HepG2 (cell line): ENCODE results near the gene LCAT. TPM values are rescaled to one million over a fixed set of nuclear protein-coding genes. Genes with fewer than 3 reads are reported as not detected.

Source experiments
- AGO1 ChIP-seq: fragments of 200-400 bp; formaldehyde crosslinking; IDR thresholded peaks from 2 replicates; pipeline ENCODE4 v1.6.1; 2017; ENCODE audit warnings: mild to moderate bottlenecking, low read depth, low read length, moderate library complexity; ENCODE audit not compliant: poor library complexity, severe bottlenecking
- CHCHD3 ChIP-seq: sonication (generic); formaldehyde crosslinking; IDR thresholded peaks from 2 replicates; pipeline ENCODE4 v1.8.0; 2022; ENCODE audit warnings: mild to moderate bottlenecking, missing genetic modification reagents, moderate library complexity
- FLYWCH1 ChIP-seq: sonication (generic); formaldehyde crosslinking; IDR thresholded peaks from 2 replicates; pipeline ENCODE4 v1.8.1; 2023; ENCODE audit warnings: mild to moderate bottlenecking, missing genetic modification reagents
- FOXP1 ChIP-seq, 2 experiments: fragments of 450-650 bp in 1 of 2; IDR thresholded peaks; 2 replicates each; pipeline ENCODE4 v1.6.1; 2017 to 2018; ENCODE audit warnings: antibody characterized with exemption in 1 of 2
- HES4 ChIP-seq: sonication (generic); formaldehyde crosslinking; IDR thresholded peaks from 2 replicates; pipeline ENCODE4 v1.9.0; 2021; ENCODE audit warnings: mild to moderate bottlenecking, missing genetic modification reagents, borderline replicate concordance
- ISX ChIP-seq: sonication (generic); formaldehyde crosslinking; conservative IDR thresholded peaks from 2 replicates; pipeline ENCODE4 v1.5.0; 2020; ENCODE audit warnings: missing genetic modification reagents
- JDP2 ChIP-seq: sonication (generic); formaldehyde crosslinking; IDR thresholded peaks from 2 replicates; pipeline ENCODE4 v1.8.1; 2022; ENCODE audit warnings: missing genetic modification reagents, borderline replicate concordance
- KDM2A ChIP-seq: sonication (generic); formaldehyde crosslinking; IDR thresholded peaks from 2 replicates; pipeline ENCODE4 v1.4.0; 2020; ENCODE audit warnings: low read depth, missing genetic modification reagents, borderline replicate concordance
- SMAD3 ChIP-seq: sonication (generic); formaldehyde crosslinking; IDR thresholded peaks from 2 replicates; pipeline ENCODE4 v1.4.0; 2020; ENCODE audit warnings: missing genetic modification reagents
- TP53 ChIP-seq: sonication (generic); formaldehyde crosslinking; conservative IDR thresholded peaks from 2 replicates; pipeline ENCODE4 v1.4.0; 2020; ENCODE audit warnings: missing genetic modification reagents
- WIZ ChIP-seq: sonication (generic); formaldehyde crosslinking; IDR thresholded peaks from 2 replicates; pipeline ENCODE4 v1.5.1; 2020; ENCODE audit warnings: mild to moderate bottlenecking, missing genetic modification reagents
- ZFP37 ChIP-seq: sonication (generic); formaldehyde crosslinking; IDR thresholded peaks from 2 replicates; pipeline ENCODE4 v1.4.0; 2020; ENCODE audit warnings: missing genetic modification reagents, borderline replicate concordance
- ZNF678 ChIP-seq: sonication (generic); formaldehyde crosslinking; IDR thresholded peaks from 2 replicates; pipeline ENCODE4 v1.4.0; 2020; ENCODE audit warnings: mild to moderate bottlenecking, missing genetic modification reagents
- ZNF781 ChIP-seq: sonication (generic); formaldehyde crosslinking; IDR thresholded peaks from 2 replicates; pipeline ENCODE4 v1.5.1; 2020; ENCODE audit warnings: borderline replicate concordance, mild to moderate bottlenecking, missing genetic modification reagents; ENCODE audit errors: not compliant biosample characterization
- ZSCAN20 ChIP-seq: sonication (generic); formaldehyde crosslinking; IDR thresholded peaks from 2 replicates; pipeline ENCODE4 v1.4.0; 2020; ENCODE audit warnings: missing genetic modification reagents, mild to moderate bottlenecking, borderline replicate concordance
- polyA plus RNA-seq, 8 experiments: library from polyadenylated mRNA; depleted of rRNA in 3 of 8; stranded (reverse) in 7 of 8; unstranded in 1 of 8; fragments of >200 nt; fragmentation: Illumina TruSeq in 4 of 8; extraction: Trizol in 4 of 8; gene quantifications; 2 replicates each; pipeline versions ENCODE4 v1.2.1 to v1.2.3, GENCODE V29; 2011 to 2016; ENCODE audit warnings: low read depth in 4 of 8, missing spikeins in 1 of 8, mixed read lengths in 1 of 8; ENCODE audit not compliant: insufficient read depth in 1 of 8
- total RNA-seq, 5 experiments: library from RNA; depleted of rRNA; stranded (reverse); fragments of >200 nt; fragmentation: Illumina TruSeq; extraction: Trizol; gene quantifications; 2 replicates each; pipeline ENCODE4 v1.2.3, GENCODE V29; 2016; ENCODE audit warnings: low read depth in 1 of 5
- TF ChIP-seq, protein P1 (sequence below): sonication (generic); formaldehyde crosslinking; IDR thresholded peaks from 2 replicates; pipeline ENCODE4 v1.5.0; 2020; ENCODE audit warnings: missing genetic modification reagents
- TF ChIP-seq, protein P2 (sequence below): sonication (generic); formaldehyde crosslinking; IDR thresholded peaks from 2 replicates; pipeline ENCODE4 v1.4.0; 2020; ENCODE audit warnings: missing genetic modification reagents
- TF ChIP-seq, protein P3 (sequence below): sonication (generic); formaldehyde crosslinking; IDR thresholded peaks from 2 replicates; pipeline ENCODE4 v1.5.0; 2020; ENCODE audit warnings: mild to moderate bottlenecking, missing genetic modification reagents
- TF ChIP-seq, protein P4 (sequence below): IDR thresholded peaks from 2 replicates; pipeline ENCODE4 v1.6.1; 2016

Gene LCAT
- total and polyA plus RNA-seq, 2 of the 13 experiments (the other 11 are each of a cell fraction or from before 2014, with no cell fraction given) = 36.1 to 38.9 TPM

DNA sequence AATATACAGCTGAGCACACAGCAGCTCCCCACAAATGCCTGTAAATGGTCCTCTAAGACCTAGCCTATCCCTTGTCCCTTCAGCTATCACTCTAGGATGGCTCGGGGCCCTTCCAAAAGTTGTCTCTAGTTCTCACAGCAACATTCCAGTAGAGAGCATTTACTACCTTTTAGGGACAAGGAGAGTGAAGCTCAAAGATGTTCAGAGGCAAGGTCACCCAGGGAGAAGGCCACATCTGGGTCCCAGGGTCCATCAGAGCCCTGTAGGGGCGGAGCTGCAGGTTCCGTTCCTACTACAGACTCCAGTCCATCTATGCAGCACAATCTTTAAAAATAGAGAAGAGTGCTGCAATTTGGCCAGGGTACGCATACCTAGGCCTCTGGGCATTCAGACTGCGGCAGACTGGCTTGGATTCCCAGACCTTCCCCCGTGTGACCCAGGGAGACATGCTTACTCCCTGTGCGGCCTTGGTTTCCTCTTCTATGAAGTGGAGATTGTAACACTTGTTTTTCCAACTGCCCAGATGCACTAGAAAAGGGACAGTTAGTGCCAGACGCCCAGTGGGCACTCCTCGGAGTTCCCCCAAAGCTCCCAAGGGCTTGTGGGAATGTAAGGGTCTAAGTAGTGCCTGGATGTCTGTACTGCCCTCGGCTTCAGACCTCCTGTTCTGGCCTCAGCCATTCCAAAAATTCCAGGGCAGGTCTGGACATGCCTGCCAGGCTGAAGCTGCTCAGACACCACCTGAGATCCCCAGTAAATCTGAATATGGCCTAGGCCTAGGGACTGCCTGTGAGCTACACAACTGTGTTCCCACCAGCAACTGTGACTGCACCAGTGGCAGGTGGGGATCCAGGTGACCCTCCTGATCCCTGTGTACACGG, 22.0 kb upstream of the LCAT start (continued):
- TF ChIP-seq, protein P1, sequence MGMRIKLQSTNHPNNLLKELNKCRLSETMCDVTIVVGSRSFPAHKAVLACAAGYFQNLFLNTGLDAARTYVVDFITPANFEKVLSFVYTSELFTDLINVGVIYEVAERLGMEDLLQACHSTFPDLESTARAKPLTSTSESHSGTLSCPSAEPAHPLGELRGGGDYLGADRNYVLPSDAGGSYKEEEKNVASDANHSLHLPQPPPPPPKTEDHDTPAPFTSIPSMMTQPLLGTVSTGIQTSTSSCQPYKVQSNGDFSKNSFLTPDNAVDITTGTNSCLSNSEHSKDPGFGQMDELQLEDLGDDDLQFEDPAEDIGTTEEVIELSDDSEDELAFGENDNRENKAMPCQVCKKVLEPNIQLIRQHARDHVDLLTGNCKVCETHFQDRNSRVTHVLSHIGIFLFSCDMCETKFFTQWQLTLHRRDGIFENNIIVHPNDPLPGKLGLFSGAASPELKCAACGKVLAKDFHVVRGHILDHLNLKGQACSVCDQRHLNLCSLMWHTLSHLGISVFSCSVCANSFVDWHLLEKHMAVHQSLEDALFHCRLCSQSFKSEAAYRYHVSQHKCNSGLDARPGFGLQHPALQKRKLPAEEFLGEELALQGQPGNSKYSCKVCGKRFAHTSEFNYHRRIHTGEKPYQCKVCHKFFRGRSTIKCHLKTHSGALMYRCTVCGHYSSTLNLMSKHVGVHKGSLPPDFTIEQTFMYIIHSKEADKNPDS (CRISPR knock-in tag) = peak; percentile 82; the same call in 1 of the 2 replicates
- peak; percentile 85; the same call in 1 of the 2 replicates for TF ChIP-seq CHCHD3
- TF ChIP-seq ZNF678 (CRISPR knock-in tag) = no peak
- no peak for TF ChIP-seq FLYWCH1 (CRISPR knock-in tag)
- no peak for TF ChIP-seq KDM2A
- no peak for TF ChIP-seq JDP2 (CRISPR knock-in tag)
- TF ChIP-seq SMAD3 (CRISPR knock-in tag) = no peak; the same call in 1 of the 2 replicates
- TF ChIP-seq FOXP1 (IDR thresholded peaks at IDR 0.05) = no peak
- no peak for TF ChIP-seq FOXP1 (CRISPR knock-in tag; IDR thresholded peaks at IDR 0.05)
- TF ChIP-seq ZFP37 = no peak
- TF ChIP-seq, protein P2, sequence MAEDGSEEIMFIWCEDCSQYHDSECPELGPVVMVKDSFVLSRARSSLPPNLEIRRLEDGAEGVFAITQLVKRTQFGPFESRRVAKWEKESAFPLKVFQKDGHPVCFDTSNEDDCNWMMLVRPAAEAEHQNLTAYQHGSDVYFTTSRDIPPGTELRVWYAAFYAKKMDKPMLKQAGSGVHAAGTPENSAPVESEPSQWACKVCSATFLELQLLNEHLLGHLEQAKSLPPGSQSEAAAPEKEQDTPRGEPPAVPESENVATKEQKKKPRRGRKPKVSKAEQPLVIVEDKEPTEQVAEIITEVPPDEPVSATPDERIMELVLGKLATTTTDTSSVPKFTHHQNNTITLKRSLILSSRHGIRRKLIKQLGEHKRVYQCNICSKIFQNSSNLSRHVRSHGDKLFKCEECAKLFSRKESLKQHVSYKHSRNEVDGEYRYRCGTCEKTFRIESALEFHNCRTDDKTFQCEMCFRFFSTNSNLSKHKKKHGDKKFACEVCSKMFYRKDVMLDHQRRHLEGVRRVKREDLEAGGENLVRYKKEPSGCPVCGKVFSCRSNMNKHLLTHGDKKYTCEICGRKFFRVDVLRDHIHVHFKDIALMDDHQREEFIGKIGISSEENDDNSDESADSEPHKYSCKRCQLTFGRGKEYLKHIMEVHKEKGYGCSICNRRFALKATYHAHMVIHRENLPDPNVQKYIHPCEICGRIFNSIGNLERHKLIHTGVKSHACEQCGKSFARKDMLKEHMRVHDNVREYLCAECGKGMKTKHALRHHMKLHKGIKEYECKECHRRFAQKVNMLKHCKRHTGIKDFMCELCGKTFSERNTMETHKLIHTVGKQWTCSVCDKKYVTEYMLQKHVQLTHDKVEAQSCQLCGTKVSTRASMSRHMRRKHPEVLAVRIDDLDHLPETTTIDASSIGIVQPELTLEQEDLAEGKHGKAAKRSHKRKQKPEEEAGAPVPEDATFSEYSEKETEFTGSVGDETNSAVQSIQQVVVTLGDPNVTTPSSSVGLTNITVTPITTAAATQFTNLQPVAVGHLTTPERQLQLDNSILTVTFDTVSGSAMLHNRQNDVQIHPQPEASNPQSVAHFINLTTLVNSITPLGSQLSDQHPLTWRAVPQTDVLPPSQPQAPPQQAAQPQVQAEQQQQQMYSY (CRISPR knock-in tag) = peak; percentile 86
- TF ChIP-seq, protein P3, sequence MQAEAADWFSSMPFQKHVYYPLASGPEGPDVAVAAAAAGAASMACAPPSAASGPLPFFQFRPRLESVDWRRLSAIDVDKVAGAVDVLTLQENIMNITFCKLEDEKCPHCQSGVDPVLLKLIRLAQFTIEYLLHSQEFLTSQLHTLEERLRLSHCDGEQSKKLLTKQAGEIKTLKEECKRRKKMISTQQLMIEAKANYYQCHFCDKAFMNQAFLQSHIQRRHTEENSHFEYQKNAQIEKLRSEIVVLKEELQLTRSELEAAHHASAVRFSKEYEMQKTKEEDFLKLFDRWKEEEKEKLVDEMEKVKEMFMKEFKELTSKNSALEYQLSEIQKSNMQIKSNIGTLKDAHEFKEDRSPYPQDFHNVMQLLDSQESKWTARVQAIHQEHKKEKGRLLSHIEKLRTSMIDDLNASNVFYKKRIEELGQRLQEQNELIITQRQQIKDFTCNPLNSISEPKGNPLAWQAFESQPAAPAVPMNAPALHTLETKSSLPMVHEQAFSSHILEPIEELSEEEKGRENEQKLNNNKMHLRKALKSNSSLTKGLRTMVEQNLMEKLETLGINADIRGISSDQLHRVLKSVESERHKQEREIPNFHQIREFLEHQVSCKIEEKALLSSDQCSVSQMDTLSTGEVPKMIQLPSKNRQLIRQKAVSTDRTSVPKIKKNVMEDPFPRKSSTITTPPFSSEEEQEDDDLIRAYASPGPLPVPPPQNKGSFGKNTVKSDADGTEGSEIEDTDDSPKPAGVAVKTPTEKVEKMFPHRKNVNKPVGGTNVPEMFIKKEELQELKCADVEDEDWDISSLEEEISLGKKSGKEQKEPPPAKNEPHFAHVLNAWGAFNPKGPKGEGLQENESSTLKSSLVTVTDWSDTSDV = 0 out of 2 replicates have a peak, but pooled peaks have one; percentile 15
- peak; percentile 99 for TF ChIP-seq TP53 (CRISPR knock-in tag)
- TF ChIP-seq ZSCAN20 (CRISPR knock-in tag) = no peak
- no peak for TF ChIP-seq AGO1
- no peak for TF ChIP-seq HES4 (CRISPR knock-in tag)
- TF ChIP-seq WIZ (CRISPR knock-in tag) = 0 out of 2 replicates have a peak, but pooled peaks have one; percentile 12
- no peak for TF ChIP-seq ZNF781 (CRISPR knock-in tag)
- TF ChIP-seq, protein P4, sequence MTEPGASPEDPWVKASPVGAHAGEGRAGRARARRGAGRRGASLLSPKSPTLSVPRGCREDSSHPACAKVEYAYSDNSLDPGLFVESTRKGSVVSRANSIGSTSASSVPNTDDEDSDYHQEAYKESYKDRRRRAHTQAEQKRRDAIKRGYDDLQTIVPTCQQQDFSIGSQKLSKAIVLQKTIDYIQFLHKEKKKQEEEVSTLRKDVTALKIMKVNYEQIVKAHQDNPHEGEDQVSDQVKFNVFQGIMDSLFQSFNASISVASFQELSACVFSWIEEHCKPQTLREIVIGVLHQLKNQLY (CRISPR knock-in tag) = no peak
- TF ChIP-seq ISX = no peak
